GM18517 (cell line): Measurements from ENCODE around the gene SH3RF2.
"Not testable (repeated sequence)": the region's sequence is repeated elsewhere in the genome, so short reads cannot be mapped to it uniquely, and the experiment has no call there.

Experiments
- ATAC-seq: cut with Tn5 transposase; IDR thresholded peaks from one replicate; pipeline ENCODE4 v1.9.1; 2021; ENCODE audit warnings: mild to moderate bottlenecking, moderate library complexity; ENCODE audit not compliant: unreplicated experiment

The SH3RF2 gene, protein sequence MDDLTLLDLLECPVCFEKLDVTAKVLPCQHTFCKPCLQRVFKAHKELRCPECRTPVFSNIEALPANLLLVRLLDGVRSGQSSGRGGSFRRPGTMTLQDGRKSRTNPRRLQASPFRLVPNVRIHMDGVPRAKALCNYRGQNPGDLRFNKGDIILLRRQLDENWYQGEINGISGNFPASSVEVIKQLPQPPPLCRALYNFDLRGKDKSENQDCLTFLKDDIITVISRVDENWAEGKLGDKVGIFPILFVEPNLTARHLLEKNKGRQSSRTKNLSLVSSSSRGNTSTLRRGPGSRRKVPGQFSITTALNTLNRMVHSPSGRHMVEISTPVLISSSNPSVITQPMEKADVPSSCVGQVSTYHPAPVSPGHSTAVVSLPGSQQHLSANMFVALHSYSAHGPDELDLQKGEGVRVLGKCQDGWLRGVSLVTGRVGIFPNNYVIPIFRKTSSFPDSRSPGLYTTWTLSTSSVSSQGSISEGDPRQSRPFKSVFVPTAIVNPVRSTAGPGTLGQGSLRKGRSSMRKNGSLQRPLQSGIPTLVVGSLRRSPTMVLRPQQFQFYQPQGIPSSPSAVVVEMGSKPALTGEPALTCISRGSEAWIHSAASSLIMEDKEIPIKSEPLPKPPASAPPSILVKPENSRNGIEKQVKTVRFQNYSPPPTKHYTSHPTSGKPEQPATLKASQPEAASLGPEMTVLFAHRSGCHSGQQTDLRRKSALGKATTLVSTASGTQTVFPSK

DNA sequence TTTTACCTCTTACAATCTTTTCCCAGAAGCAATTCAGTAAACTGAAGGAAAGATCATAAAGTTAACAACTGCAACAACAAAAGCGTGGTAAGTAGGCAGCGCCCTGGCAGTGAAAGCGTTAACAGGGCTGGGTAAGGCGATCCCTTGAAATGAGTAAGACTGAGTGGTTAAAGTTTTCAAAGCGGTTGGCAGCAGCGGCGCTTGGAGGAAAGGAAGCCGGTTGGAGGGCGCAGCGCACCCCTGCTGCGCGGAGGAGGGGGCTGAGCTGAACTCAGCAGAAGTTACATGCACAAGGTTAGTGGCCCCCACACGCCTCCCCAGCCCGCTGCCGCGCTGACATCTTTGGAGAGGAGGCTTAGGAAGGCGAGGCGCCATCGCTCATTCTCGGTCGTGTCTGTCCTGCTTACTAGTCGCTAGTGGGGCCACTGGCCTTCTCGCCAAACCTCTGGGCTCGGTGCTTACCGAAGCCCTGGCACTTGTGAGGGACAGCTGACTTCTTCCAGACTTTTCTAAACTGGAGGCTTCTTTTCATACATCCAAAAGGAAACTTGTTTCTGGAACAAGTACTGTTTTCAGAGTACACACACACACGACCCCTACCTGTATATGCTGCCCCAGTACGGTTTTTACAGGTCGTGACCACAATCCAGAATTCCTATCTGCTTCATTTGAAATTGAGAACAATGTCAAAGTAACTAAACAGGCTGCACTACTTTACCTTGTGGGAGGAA is at the start of gene SH3RF2:
Gene SH3RF2, plus strand, starts transcription at position 178 of the 731 bp plus-strand sequence. CDS start 1,351 bp downstream, outside the sequence.
- ATAC-seq: no peak

DNA sequence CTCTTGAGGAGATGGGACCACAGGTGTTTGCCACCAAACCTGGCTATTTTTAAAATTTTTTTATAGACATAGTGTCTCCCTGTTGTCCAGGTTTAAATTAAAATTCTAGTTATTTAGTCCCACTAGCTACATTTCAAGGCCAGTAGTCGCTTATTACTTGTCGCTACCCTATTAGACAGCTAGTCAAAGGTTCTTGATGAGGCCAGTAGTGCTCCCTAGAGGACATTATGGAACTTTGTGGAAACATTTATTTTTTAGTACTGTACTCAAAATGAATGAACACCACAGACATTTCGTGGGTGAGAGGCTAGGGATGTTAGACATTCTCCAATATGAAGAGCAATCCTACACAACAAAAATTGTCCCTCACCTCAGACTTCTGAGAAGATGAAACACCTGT is 49.2 kb upstream of the SH3RF2 start:
- ATAC-seq: no peak

DNA sequence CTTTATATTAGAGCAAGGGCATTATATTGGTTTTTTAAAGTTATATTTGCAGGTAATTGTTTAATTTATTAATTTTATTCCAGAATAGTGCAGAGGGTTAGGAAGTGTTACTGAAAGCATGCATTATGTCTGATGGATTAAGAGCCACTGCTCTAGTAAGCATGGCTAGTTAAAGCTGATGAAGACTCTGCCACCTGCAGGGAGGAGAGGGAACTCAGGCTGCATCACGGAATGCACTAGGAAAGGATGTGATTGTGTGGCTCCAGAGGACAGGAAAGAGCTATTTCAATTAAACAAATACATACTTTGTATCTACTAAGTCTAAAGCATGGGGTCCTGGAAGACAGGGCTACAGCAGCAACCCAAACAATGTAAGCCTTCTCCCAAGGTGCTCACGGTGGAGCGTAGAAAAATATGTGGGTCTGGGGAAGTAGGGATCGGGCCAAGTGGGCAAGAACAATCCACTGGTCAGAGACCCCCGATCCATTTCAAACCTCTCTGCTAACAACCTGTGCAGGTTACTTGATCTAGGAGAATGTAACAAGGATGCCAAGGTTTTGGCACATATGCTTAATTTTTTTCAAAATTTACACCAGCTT is 48.3 kb upstream of the SH3RF2 start:
- ATAC-seq: no peak

DNA sequence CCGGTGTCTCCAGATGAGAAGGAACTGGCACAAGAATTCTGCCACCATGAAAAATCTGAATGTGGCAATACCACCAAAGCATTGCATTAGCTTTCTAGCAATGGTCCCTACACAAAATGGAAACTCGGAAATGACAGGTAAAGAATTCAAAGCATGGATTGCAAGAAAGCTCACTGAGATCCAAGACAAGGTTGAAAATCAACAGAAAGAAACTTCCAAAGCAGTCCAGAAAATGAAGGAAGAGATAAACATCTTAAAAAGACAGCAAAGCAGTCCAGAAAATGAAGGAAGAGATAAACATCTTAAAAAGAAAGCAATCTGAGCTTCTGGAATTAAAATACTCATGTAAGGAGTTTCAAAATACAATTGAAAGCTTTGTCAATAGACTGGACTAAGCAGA is 46.8 kb upstream of the SH3RF2 start:
- ATAC-seq: no peak

DNA sequence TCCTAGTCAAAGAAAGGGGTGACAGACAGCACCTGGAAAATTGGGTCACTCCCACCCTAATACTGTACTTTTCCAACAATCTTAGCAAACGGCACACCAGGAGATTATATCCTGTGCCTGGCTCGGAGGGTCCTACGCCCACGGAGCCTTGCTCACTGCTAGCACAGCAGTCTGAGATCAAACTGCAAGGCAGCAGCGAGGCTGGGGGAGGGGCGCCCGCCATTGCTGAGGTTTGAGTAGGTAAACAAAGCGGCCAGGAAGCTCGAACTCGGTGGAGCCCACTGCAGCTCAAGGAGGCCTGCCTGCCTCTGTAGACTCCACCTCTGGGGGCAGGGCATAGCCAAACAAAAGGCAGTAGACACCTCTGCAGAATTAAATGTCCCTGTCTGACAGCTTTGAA is 45.0 kb upstream of the SH3RF2 start:
- not testable (repeated sequence) for ATAC-seq

DNA sequence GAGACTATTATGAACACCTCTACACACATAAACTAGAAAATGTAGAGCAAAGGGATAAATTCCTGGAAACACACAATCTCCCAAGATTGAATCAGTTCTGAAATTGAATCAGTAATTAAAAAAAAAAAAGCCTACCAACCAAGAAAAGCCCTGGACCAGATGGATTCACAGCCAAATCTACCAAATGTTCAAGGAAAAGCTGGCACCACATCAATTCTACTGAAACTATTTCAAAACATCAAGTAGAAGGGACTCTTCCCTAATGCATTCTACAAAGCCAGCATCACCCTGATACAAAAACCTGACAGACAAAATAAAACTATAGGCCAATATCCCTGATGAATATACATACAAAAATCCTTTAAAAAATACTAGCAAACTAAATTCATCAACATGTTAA is 38.2 kb upstream of the SH3RF2 start:
- ATAC-seq: no peak

DNA sequence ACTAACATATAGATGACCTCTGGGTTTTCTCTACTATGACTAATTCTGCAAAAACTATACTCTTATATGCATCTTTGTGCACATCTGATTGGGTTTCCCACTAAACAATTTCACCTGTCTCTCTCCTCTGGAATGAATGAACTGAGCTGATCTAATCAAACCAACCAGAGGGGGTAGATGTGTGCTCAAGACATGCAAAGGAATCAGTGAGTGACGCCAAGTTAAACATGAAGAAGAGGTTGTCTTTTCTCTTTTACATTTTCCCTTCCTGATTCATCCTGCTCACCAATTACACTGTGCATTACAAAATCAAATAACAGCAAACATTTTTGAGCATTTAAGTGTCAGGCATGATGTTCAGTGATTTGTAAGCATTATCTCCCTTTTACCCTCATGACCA is 34.0 kb upstream of the SH3RF2 start:
- no peak for ATAC-seq

DNA sequence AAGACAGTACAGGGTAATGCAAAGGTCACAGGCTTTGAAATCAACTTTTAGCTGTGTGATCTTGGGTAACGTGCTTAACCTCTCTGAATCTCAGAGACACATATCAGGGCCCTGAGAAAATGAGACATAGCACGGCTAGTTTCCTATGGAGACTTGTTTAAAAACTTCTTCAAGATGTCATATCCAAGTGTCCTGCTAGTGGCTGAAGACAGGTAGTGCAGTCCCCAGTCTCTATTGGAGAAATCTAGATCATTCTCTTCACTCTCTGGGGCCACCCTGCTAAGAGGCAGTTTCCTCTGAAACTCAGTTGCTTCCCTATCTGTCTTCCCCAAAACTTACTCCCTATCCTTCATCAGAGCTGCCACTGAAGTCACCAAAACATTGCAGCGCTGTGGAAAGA is 33.3 kb upstream of the SH3RF2 start:
- ATAC-seq: no peak

DNA sequence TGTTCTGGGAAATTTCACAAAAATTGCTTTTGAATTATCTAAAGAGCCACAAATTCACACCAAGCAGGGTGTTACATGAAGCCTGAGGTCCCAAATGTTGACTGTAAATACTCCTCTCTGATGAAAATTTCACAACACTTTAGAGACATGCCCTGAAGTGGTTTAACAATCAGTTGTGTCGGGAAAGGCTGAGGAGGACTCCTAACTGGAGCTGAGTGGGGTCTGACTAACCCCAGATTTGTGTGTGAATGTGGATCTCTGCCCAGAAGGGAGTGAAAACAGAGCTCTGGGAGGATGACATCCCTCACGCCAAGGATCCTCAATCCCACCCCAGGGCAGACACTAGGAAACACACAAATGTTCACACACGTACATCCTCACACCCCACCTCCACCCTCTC is 32.5 kb upstream of the SH3RF2 start:
- no peak for ATAC-seq

DNA sequence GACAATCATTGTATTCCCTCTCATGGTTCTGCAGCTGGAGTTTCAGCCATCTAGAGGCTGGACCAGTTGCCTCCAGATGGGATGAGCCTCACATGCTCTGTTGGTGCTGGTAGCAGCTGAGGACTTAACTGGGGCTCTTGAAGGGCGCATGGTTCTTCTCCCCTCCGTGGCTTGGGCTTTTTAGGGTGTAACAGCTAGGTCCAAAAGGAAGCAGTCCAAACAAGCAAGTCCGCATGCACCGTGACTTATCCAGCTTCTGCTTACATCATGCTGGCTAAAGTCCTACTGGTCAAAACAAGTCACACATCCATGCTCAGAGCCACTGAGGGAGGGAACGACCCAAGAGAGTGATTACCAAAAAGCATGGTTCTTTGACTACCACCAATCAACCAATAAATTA is 31.6 kb upstream of the SH3RF2 start:
- no peak for ATAC-seq

DNA sequence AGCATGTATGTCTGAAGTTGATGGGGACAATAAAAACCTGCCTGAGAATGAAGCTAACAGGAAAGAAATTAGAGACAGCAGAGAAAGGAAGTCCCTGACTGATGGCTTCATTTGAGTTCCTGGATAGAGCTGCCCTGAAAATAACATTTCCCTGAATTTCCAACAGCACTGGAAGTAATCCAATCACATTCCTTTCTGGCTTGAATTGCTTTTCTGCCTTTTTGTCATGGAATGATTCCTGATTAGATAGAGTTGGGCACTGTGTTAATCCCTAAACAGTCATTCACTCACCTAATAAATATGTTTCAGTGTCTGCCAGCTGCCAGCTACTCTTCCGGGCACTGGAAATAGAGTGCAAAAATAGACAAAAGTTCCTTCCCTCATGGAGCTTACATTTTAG is 30.0 kb upstream of the SH3RF2 start:
- no peak for ATAC-seq

DNA sequence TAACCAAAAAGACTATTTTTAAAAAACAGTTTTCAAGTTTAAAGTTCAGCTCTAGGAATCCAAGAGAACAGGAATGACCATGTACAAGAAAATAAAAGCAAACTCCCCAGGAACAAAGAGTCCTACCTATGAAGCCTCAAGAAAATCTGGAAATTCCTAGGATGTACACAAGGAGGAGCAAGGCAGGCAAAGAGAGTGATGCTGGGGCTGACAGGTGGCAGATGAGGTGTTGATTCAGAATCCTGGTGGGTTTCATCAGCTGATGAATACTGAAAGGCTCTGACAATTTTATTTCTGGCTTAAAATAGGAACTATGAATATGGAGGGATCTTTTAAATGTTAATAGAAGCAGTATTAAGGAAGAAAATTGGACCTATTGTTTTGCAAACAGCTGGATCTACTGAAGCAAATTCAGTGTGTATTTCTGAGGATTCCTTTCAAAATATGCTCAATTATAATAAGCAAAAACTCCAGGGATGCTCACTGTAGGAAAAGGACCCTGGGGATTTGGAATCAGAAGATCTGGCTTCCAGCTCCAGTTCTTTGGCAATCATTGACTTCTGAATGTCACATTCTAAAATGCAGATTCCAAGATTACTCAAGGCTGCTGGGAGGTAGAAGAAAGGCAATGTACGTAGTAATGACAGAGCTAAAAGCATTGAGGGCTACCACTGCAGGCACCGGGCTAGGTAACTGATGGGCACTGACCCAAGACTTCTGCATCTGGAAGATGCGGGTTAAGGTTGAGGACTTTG is 28.0 kb upstream of the SH3RF2 start:
- no peak for ATAC-seq

DNA sequence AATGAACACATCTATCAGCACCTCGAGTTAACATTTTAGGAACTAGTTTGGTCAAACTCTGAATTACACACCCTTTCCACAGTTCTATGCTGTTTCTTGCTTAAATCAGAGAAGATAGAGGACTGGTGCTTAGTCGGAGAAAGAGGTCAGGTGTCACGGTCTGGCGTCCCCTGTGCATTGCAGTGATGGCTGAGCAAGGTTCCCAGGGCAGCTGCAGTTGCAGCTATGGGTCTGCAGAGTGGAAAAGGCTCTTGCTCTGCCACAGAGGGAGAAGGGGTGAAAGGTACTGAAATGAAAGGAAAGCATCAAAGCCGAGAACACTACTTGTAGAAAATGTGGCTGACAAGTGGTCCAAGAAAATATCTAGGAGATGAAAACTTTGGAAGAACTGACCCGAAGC is 25.2 kb upstream of the SH3RF2 start:
- no peak for ATAC-seq

DNA sequence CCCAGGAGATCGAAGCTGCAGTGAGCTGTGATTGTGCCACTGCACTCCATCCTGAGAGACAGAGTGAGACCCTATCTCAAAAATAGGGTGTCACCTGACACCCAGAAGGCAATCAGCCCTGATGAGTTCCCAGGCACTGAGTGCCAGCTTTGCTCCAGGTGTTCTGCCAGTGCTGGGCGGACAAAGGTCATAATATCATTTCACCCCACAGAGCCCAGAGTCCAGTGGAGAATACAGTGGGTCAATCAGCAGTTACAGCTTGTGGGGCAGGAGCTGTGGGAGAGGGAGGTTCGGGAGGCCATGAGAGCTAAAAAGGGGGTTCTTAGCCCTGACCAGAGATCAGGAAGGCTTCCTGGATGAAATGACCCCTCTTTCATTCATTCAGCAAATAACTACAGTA is 24.4 kb upstream of the SH3RF2 start:
- no peak for ATAC-seq

DNA sequence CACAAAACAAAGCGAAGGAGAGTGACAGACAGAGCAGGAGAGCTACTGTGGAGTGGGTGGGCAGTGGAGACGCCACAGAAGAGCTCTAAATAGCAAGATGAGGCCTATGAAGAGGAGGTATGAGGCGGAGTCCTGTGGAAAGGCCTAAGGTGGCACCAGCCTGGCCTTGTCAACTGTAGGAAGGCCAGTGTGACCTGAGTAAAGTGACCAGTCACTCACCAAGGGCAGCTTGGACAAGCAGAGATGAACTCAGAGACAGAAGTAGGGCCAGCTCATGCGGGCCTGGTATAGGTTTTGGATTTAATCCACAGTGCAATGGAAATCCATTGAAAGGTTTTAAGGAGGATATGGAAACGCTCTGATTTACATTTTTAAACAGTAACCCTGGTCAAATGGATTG is 23.8 kb upstream of the SH3RF2 start:
- no peak for ATAC-seq

DNA sequence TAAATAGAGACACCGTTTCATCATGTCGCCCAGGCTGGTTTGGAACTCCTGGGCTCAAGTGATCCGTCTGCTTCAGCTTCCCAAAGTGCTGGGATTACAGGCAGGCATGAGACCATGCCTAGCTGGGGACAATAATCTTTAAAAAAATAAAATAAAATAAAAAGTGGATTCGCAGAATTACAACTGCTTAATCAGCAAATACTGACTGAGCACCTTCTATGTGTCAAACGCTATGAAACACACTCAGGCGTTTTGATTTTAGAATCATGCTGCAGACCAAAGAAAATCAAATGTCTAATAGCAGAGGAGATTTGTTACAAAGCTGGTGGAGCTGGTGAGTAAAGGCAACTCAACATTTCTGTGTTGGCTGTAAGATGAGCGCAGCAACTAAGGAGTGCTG is 22.7 kb upstream of the SH3RF2 start:
- no peak for ATAC-seq

DNA sequence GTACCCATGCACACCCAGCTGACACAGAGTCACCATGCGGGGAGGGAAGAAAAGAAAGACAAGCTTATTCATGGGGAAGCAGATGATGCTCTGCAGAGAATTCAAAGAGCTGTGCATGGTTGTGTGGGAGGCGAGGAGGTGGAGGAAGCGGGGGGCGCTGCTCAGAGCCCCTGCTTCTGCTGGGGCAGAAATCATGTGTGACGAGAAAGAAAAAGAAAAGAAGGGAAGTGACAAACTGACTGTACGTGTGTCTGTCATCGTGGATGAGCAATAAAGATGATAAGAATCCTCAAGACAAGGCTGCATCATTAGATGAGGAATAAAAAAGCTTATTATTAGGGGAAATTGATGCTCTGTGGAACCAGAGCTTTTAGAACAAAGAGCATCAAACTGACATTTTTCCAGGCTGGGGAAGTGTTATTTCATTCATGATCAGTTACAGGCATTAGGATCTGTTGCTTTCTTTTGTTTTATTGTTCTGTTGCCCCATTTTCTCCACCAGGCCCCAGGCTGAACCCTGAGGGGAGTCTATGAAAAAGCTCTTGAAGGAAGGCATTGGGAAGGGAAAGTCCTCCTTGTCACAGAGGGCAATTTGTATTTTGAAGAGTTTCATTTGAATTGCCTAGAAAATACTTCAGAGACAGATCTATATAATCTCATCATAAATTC is 20.3 kb upstream of the SH3RF2 start:
- no peak for ATAC-seq

DNA sequence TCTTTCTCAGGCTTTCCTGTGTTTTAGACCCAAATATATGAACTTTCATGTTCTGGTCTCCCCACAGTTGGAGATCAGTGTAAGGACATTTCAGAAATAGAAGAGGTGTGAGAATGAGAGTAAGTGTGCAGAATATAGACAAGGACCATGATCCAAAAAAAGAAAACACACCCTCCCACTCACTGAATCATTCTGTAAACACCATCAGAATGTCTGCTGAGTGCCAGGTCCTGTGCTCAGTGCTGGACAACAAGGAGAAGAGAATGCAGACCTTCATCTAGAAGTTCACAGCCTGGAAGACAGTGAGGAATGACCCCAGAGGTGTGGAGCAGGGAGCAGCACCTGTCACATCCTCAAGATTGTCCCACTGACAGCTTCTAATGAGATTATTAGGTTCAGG is 19.1 kb upstream of the SH3RF2 start:
- no peak for ATAC-seq

DNA sequence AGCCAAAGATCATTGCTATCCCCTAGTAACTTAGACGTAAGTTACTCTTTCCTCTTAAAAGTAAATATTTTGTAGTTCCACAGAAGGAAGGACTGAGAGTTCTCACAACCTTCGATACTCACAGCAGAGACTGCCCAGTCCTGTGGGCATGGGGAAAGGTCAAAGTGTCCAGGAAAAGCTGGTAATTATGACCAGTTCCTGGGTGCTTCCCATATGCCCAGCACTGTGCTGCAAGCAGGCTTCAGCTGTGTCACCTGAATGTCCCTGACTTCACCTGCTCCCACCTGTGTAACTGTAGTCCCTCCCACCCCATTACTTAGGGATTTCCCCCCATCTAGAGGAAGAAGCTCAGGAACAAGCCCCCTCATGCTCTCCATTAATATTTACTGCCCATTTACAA is 18.0 kb upstream of the SH3RF2 start:
- ATAC-seq: no peak

DNA sequence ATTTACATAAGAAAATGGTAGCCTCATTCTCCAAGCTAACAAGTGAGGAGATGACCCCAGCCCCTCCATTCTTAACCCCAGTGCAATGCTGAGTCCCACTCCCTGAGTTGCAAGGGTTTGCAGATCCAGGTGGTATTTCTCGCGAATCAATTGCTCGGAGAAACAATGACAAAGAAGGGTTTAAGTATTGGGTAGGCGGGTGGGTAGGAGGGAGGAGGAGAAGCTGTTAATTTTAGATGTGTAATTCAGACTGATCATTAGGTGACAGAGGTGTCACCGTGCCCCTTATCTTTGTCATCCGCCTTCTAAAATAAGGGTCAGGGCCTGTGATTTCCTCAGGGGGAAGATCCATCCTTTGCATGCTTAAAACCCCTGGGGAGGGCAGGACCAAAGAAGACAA is 17.0 kb upstream of the SH3RF2 start:
- ATAC-seq: no peak
